ENCODE data around the gene CDK11B.

- TF ChIP-seq EZH2phosphoT487 (IDR thresholded peaks at IDR 0.05) (no peak), CTCF (IDR thresholded peaks at IDR 0.05) (no peak), EZH2 (IDR thresholded peaks at IDR 0.05) (no peak)
Measured at GRCh38 chr1:1683104-1683905, 24.5 kb upstream of the CDK11B start.
